Nephron progenitor cell (in vitro differentiated cells): ENCODE data around the gene CDHR2.
A peak's percentile ranks its signal among the peaks of the same experiment; 100 is the strongest.

Experiments
- DNase-seq: peaks from one replicate; pipeline ENCODE4 v3.0.0; 2021
- H3K27ac Mint-ChIP-seq: 2 replicates; pipeline ENCODE4 v1.8.0; 2021; ENCODE audit warnings: mild to moderate bottlenecking, moderate library complexity, mixed read lengths
- H3K27me3 Mint-ChIP-seq: 2 replicates; pipeline ENCODE4 v1.8.0; 2021; ENCODE audit warnings: mild to moderate bottlenecking, low read depth, mixed read lengths; ENCODE audit not compliant: poor library complexity
- H3K36me3 Mint-ChIP-seq: 2 replicates; pipeline ENCODE4 v1.8.0; 2021; ENCODE audit warnings: low read depth, mixed read lengths
- H3K4me1 Mint-ChIP-seq: 2 replicates; pipeline ENCODE4 v1.8.0; 2021; ENCODE audit warnings: mixed read lengths
- H3K4me3 Mint-ChIP-seq: 2 replicates; pipeline ENCODE4 v1.8.0; 2021; ENCODE audit warnings: mild to moderate bottlenecking, moderate library complexity, mixed read lengths
- H3K9me3 Mint-ChIP-seq: 2 replicates; pipeline ENCODE4 v1.8.0; 2021; ENCODE audit warnings: mild to moderate bottlenecking, moderate library complexity, mixed read lengths
- TF ChIP-seq, protein P1 (sequence below): fragments of 200-600 bp; sonication (generic); IDR thresholded peaks from 2 replicates; pipeline ENCODE4 v1.5.0; 2021; ENCODE audit warnings: antibody characterized with exemption

The CDHR2 gene

GRCh38 chr5:176639981-176640380 lies 90.8 kb downstream of the CDHR2 start:
- DNase-seq, result no peak
- Mint-ChIP-seq H3K4me1 (peaks cover 9% of the 10 kb centered on the region), H3K36me3 (no peaks in the 10 kb centered on the region), H3K9me3 (peaks cover 8% of the 10 kb centered on the region), H3K4me3 (no peak overlapping the region), H3K27ac (no peak overlapping the region), H3K27me3 (peaks cover 18% of the 10 kb centered on the region)
- TF ChIP-seq, protein P1, sequence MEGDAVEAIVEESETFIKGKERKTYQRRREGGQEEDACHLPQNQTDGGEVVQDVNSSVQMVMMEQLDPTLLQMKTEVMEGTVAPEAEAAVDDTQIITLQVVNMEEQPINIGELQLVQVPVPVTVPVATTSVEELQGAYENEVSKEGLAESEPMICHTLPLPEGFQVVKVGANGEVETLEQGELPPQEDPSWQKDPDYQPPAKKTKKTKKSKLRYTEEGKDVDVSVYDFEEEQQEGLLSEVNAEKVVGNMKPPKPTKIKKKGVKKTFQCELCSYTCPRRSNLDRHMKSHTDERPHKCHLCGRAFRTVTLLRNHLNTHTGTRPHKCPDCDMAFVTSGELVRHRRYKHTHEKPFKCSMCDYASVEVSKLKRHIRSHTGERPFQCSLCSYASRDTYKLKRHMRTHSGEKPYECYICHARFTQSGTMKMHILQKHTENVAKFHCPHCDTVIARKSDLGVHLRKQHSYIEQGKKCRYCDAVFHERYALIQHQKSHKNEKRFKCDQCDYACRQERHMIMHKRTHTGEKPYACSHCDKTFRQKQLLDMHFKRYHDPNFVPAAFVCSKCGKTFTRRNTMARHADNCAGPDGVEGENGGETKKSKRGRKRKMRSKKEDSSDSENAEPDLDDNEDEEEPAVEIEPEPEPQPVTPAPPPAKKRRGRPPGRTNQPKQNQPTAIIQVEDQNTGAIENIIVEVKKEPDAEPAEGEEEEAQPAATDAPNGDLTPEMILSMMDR, result no peak

GRCh38 chr5:176640616-176641015 lies 91.5 kb downstream of the CDHR2 start:
- TF ChIP-seq, protein P1, result no peak
- H3K4me3 Mint-ChIP-seq, result no peak overlapping the region
- peaks cover 5% of the 10 kb centered on the region for H3K4me1 Mint-ChIP-seq
- H3K27me3 Mint-ChIP-seq, result peaks cover 13% of the 10 kb centered on the region
- H3K27ac Mint-ChIP-seq, result peak overlapping the region; percentile 21
- no peak for DNase-seq
- H3K9me3 Mint-ChIP-seq, result peaks cover 4% of the 10 kb centered on the region
- H3K36me3 Mint-ChIP-seq, result no peaks in the 10 kb centered on the region

DNA sequence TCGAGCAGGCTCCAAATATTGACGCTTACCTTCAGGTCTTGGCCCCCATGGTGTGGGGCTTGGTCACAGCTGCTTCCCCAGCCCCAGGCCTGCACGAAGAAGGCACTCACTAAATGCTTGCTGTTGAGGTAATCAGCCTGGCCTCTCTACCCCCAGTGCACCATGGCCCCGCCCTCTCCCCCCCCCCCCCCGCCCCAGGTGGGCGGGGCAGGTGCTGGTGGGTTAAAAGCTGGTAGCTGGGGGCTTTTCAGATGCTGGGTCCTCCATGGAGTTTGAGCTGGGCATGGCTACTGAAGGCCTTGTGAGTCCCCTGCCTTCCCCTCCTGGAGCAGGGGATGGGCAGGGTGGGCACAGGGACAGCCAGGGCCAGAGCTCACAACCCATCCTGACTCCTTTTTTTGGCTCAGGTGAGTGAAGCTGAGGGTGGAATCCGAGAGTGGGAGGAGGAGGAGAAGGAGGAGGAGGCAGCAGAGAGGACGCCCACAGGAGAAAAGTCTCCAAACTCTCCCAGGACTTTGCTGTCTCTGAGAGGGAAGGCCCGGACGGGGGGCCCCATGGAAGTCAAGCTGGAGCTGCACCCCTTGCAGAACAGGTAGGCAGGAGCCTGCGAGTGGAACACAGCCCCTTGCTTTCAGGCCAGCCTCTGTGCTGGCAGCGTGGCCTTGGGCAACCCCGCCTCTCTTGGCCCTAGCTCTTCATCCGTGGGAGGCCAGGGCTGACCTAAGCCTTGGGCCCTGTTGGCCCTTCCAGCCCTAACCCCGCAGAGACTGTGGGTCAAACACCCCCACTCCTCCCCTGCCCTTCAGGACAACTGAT lies 93.7 kb downstream of the CDHR2 start:
- H3K27ac Mint-ChIP-seq, result no peak overlapping the region
- TF ChIP-seq, protein P1, result no peak
- peaks cover 6% of the 10 kb centered on the region for H3K27me3 Mint-ChIP-seq
- no peaks in the 10 kb centered on the region for H3K36me3 Mint-ChIP-seq
- no peak overlapping the region for H3K4me3 Mint-ChIP-seq
- DNase-seq, result no peak
- no peaks in the 10 kb centered on the region for H3K9me3 Mint-ChIP-seq
- peaks cover 5% of the 10 kb centered on the region for H3K4me1 Mint-ChIP-seq

- DNase-seq, result no peak
- peaks cover 11% of the 10 kb centered on the region for H3K4me1 Mint-ChIP-seq
- H3K27ac Mint-ChIP-seq, result no peak overlapping the region
- no peaks in the 10 kb centered on the region for H3K36me3 Mint-ChIP-seq
- peaks cover 6% of the 10 kb centered on the region for H3K27me3 Mint-ChIP-seq
- TF ChIP-seq, protein P1, result no peak
- no peaks in the 10 kb centered on the region for H3K9me3 Mint-ChIP-seq
- H3K4me3 Mint-ChIP-seq, result no peak overlapping the region
Measured at GRCh38 chr5:176643491-176644219, 94.5 kb downstream of the CDHR2 start.

DNA sequence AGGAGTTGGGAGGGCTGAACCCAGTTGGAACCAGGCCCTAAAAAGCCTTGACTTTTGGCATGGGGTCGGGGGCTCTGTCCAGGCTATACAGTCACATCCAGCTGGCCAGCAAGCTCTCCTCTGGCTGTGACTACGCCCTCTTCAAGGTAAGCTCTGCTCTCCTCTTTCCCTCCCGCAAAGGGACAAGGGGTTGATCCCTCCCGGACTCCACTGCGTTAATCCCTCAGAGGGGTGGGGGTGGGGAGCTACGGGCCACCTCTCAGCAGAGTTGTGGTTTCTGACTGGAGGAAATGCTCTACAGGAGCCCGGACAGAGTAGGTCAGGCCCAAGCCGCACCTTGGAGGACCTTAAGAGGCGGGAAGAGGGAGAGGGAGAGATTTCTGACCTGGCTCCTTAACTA lies 95.2 kb downstream of the CDHR2 start:
- Mint-ChIP-seq H3K4me1 (peaks cover 16% of the 10 kb centered on the region), H3K27ac (no peak overlapping the region), H3K27me3 (peaks cover 6% of the 10 kb centered on the region), H3K36me3 (no peaks in the 10 kb centered on the region), H3K9me3 (no peaks in the 10 kb centered on the region), H3K4me3 (no peak overlapping the region)
- TF ChIP-seq, protein P1, result no peak
- DNase-seq, result no peak
